AG09319 (cell line): ENCODE measurements around the gene GALNT11.

Source experiments
- DNase-seq: peaks from one replicate; pipeline ENCODE4 v3.0.0-alpha.2; 2010; ENCODE audit warnings: low read depth; ENCODE audit errors: extremely low read depth
- TF ChIP-seq, protein P1 (sequence below): IDR thresholded peaks from 2 replicates; pipeline ENCODE4 v1.5.1; 2011; ENCODE audit warnings: low read depth, mild to moderate bottlenecking, inconsistent platforms, low read length, moderate library complexity

GALNT11 gene

DNA sequence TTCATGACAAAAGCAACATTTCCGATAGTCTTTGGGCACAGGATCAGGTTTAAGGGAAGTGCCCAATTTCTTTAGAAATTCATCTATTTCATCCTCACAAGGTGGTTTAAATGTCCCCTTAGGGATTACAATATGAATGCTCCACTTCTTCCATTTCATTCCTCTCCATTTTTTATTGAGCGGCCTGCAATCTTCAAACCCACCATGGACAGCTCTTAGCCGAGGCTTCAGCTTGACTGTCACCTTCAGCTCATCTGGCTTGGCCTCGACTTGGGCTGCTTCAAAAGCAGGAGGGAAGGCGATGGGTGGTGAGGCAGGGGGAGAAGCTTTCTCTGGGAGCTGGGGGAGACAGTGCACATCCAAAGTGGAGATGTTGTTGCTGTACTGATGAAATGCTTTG is 123.2 kb downstream of the GALNT11 start:
- TF ChIP-seq, protein P1, sequence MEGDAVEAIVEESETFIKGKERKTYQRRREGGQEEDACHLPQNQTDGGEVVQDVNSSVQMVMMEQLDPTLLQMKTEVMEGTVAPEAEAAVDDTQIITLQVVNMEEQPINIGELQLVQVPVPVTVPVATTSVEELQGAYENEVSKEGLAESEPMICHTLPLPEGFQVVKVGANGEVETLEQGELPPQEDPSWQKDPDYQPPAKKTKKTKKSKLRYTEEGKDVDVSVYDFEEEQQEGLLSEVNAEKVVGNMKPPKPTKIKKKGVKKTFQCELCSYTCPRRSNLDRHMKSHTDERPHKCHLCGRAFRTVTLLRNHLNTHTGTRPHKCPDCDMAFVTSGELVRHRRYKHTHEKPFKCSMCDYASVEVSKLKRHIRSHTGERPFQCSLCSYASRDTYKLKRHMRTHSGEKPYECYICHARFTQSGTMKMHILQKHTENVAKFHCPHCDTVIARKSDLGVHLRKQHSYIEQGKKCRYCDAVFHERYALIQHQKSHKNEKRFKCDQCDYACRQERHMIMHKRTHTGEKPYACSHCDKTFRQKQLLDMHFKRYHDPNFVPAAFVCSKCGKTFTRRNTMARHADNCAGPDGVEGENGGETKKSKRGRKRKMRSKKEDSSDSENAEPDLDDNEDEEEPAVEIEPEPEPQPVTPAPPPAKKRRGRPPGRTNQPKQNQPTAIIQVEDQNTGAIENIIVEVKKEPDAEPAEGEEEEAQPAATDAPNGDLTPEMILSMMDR, result no peak
- DNase-seq, result no peak

DNA sequence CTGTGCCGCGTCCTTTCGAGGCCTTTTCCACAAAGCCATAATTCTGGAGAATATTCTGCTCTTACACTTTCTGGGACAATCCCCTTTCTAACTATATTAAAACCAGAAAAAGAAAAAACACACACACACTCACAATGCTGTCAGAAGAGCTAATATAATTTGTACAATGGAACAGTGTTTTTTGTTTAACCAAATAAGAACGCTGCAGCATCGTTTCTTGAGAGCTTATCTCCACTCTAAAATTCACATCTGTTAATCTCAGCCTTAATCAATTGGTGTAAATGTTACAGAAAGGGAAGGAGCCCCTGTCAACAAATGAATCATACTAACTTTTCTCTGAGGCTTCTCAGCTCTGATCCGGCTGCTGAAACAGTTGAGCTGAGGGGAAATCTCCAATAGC is 123.9 kb downstream of the GALNT11 start:
- TF ChIP-seq, protein P1, result no peak
- no peak for DNase-seq

DNA sequence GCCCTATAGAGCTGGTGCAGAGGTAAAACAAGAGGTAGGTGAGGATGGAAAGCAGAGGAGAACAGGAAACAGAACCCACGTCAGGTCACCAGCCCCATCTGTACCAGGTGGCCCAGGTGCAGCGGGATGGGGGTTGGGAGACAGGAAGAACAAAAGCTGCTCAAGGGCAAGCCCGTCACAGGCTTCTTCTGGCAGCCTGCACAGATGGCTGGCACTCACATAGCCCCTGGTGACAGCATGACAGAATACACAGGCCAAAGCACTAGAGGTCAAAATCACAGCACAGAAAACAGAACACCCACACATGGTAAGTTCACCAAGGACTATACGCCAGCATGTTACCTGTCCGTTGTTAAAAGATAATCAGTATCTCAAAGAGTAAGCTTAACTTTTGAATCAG is 126.8 kb downstream of the GALNT11 start:
- TF ChIP-seq, protein P1, result no peak

DNA sequence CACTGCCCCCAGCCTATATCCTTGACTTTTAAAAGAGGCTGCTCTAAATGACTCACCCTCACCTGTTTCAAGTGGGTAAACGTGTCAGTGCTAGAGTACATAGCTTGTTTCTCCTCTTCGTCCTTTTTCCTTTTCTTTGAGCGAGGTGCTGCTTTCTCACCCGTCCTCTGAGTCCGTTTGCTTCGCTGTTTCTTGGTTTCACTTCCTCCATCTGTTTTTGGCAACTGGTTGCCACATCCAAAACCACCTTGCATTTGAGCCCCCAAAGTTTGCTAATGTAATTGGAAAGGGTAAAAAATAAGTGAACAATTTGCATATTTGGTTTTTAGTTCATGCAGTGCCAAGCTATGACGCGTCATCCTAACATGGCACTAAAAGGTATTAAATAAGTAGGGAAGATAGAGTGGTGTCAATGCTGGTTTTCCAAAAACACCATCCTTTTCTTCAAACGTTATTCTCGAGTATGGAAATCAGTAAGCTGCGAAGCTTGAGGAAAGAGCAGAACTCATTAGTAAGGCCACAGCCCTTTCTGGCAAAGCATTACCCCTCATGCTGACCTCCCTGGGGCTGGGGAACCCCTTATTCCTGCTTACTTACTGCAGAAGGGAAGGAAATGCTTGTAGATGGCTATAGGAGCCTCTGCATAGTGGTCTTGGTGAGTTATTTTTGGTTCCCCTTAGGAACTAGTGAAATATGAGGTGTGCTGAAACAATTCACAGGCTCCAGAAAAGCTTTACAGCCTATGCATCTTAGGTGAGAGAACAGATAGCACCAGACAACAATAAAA is 133.5 kb downstream of the GALNT11 start:
- no peak for DNase-seq
- TF ChIP-seq, protein P1, result no peak

More for the DNA sequence above, 126.8 kb downstream of the GALNT11 start:
- DNase-seq, result no peak

DNA sequence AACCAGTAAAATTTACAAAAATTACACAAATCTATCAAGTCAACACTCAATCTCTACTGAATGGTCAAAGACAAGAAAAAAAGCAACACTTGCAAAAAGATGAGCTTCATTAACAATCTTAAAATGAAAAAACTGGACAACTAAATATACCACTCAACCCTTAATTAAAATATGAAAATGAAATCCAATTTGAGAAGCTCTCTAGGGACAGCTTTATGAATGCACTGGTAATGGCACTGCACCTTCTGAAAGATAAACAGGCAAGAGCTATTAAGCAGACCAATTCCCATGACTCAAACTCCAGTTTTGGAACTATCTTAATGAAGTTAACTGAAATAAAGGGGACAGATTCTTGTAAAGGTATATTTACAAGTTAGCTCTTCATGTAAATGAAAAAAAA is 135.7 kb downstream of the GALNT11 start:
- no peak for DNase-seq
- TF ChIP-seq, protein P1, result no peak

DNA sequence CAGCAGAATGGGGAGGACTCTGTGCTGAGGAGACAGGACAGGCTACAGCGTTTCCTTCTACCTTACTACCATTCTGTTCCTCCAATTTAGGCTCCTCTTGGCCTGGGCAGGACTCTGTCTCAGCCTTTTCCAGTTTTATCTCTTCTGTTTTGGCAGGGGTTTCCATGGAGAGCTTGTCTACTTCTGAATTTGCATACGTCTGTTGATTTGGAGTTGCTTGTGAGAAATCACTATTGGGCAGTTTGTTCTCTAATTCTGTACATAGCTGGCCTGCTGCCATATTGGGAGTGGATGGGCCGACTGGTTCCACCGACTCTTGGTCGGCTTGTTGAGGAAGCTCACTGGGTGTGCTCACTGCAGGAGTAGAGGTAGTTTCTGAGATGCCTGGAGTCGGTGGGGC is 136.8 kb downstream of the GALNT11 start:
- TF ChIP-seq, protein P1, result no peak
- no peak for DNase-seq
